ENCODE data around the gene WFDC6.

Gene WFDC6

DNA sequence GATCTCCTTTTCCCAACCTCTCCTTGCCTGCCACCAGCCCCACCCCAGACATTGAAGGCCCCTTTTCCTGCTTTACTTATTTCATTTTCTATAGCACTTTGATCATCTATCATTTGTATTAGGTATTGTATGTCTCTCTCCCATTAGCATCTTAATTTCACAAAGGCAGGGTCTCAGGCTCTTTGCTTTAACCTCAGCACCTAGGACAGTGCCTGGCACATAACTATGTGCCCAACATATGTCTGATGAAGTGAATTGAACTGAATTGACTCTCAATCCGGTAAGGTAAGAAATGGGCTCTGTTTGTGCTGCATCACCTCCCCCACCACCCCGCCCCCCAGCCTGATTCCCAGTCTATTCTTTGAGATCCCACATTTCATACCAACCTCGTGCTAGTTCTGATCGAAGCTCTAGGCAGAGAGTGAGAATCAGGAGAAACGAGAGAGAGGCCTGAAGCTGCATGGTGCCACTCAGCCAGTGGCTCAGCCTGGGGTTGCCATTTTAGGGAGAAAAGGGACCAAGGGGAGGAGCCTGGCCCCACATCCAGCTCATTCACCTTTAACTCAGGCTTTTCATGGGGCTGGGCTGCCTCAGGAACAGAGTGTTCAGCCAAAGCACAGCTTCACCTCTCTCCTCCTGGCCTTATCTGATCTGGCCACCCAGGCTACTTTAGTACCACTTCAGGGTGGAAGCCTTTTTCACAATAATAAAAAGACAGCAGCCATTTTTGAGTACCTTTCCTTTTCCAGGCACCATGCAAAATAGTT, 24.0 kb downstream of the WFDC6 start, which contains the start of gene SPINT3:
Gene SPINT3 (minus strand): TSS at position 476 of the 767 bp plus-strand sequence. CDS start 14 bp downstream, at position 462.
- no peak for DNase-seq (ENCODE audit: low read depth)

DNA sequence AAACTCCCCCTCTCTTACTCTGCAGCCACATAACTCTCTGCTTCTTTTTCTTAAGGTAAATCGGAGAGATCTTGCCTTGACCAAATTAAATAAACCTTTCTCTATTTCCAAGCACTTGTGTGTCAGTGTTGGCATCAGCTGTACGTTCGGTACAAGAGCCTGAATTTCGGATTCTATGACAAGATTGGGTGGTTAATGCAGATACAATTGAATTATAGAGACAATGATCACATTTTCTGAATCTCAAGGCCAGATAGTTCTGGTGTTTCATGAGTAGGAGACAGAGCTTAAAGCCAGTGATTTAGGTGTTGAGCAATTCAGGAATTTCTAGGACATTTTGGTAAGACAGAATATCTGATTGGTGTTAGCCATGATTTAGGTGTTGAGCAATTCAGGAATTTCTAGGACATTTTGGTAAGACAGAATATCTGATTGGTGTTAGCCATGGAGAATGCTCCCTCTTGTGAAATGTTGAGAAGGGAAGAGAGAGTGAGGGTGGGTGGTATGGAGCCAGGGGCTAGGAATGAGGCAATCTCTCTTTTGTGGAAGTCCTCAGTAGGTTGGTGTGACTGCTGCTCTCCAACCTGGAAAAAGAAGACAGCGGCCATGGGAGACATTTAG, 28.9 kb downstream of the WFDC6 start:
- no peak for DNase-seq (ENCODE audit: low read depth)

DNA sequence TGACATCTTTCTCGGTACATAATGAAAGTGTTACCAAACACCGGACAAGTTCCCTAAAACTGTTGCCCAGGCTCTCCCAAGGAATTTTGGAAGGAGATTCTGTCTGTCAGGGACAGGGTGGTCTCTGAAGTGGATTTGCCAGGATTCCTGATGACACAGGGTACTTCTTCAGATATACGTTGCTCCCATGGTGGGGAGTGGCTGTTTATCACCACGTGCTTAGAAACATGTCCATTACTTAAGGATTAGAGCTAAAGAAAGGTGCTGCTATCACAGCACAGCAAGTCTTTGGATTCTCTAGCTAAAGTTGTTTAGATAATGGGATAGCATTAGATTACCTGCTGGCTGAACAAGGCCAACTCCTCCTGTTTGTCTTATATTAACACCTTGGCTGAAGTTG, 30.2 kb downstream of the WFDC6 start:
- DNase-seq (ENCODE audit: low read depth), result no peak

- no peak for DNase-seq (ENCODE audit: low read depth)
Measured at GRCh38 chr20:45508068-45508886, 31.0 kb downstream of the WFDC6 start.

DNA sequence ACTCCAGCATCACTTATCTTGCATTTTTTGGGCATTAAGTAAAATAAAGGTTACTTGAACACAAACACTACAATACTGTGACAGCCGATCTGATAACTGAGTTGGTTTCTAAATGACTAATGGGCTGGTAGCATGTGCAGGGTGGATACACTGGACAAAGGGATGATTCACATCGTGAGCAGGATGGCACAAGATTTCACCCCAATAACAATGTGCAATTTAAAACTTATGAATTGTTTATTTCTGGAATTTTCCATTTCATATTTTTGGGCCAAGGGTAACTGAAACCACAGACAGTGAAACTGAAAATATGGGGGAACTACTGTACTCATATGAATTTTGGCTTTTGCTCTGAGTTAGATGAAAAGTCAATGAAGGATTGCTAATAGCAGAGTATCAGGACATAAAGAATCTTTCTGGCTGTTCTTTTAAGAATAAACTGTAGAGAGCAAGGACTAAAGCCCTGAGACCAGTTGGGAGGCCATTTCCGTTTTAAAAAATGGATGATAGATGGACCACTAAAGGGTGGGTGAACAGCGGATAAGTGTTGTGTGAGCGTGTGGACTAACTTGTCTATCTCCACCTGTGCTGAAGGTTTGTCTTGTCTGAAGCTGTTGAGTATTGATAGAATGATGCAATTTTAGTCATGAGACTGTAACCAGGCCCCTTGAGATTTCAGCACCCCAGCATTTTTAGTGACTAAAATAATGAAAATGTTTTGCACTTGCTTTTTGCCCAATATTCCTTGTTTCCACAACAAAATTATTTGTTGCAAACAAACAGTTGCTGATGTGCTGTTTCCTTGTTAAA, 32.1 kb downstream of the WFDC6 start:
- no peak for DNase-seq (ENCODE audit: low read depth)

DNA sequence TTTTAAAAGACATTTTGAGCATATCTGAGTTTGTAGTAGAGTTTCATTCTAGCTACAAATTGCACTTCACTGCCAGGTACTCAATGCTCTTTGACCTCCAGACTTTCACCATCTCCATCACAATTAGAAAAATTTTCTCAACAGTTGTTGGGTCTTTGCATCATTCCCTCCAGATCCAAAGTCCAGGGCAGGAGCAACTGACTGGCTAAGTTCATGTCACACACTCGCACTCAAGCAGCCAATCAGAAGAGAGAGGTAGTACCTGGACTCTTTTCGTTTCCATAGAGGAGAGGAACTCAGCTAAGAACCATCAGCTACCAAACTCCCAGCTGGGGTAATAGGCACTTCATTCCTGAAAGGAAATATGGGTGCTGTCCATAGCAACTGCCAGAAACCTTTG, 32.9 kb downstream of the WFDC6 start:
- no peak for DNase-seq (ENCODE audit: low read depth)

- no peak for DNase-seq (ENCODE audit: low read depth)
Measured at GRCh38 chr20:45503403-45503802, 35.9 kb downstream of the WFDC6 start.

- DNase-seq (ENCODE audit: low read depth), result no peak
Measured at GRCh38 chr20:45502561-45502960, 36.7 kb downstream of the WFDC6 start.

- DNase-seq (ENCODE audit: low read depth), result no peak
Measured at GRCh38 chr20:45501600-45501999, 37.7 kb downstream of the WFDC6 start.

DNA sequence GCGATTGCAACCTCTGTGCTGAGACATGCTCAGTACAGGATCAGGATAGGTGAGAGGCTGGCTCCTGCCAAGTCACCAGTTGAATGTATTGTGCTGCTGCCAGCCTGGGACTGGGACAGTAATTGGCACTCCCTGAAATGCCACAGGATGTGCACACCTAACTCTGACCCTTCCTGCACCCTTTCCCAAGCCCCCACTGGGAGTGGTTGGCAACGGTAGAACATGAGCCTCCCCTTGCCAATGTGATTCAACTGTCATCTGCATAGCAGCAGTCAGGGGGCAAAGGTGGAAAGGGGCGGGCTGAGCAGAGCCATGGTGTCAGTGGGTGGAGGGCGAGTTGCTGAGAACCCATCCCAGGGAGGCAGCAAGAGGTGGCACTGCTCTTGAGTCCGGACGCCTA, 39.3 kb downstream of the WFDC6 start:
- no peak for DNase-seq (ENCODE audit: low read depth)

DNA sequence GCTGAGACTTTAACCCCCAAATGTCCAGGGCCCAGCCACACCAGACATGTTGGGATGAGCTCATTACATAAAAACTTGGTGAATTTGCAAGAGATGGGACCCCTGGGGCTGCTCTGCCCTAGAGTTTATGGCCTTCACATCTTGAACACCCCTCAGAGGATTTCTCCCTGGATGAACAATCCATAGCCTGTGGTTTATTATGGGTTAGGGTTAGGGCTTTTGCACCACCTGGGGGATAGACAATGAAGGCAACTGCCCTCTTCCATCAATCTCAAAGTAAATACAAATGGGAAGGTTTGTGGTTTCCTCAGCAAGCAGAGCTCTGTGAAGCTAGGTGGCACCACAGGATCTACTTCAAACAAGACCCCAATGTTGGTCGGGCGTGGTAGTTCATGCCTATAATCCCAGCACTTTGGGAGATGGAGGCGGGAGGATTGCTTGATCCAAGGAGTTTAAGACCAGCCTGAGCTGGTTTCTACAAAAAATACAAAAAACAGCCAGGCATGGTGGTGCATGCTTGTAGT, 41.2 kb downstream of the WFDC6 start:
- DNase-seq (ENCODE audit: low read depth), result no peak

- DNase-seq (ENCODE audit: low read depth), result no peak
Measured at GRCh38 chr20:45496166-45496565, 43.1 kb downstream of the WFDC6 start.

GRCh38 chr20:45495501-45495941, 43.8 kb downstream of the WFDC6 start:
- peak; percentile 59 for DNase-seq (ENCODE audit: low read depth)

- no peak for DNase-seq (ENCODE audit: low read depth)
Measured at GRCh38 chr20:45489083-45489531, 50.2 kb downstream of the WFDC6 start.

- DNase-seq (ENCODE audit: low read depth), result no peak
Measured at GRCh38 chr20:45487231-45487635, 52.0 kb downstream of the WFDC6 start.

DNA sequence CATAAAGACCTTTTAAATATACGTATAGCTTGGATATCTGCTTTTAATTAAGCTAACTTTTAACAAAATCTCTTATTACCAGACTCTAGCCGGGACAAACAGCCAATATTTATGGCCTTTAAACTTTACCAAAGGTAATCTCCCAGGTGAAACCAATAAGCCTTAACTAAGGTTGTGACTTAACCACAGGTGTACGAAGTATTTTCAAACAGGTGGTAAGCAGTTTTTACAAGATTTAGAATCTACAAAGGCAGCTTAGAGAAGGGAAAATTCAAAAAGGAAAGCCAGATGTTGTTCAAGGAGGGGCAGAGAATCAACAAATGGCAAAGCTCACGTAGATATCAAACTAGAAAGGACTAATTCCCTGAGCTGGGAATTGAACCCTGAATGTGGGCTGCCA, 53.9 kb downstream of the WFDC6 start:
- no peak for DNase-seq (ENCODE audit: low read depth)

DNA sequence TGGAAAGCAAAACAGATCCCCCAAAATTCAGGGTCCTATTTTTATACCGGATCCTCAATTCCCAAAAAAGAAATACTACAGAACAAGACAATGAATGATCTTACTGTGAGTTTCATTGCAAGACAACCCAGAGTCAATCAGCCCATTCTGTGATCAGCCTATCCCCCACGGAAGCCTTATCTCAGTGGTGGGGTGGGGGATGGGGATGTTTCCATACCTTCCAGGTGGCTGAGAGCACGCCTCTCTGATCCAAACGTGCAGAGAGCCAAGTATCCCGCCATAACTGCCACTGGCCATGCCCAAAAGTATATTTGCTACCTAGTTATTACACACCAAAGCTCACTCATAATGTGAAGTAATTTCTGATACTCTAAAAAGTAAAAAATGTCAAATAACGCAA, 54.6 kb downstream of the WFDC6 start:
- DNase-seq (ENCODE audit: low read depth), result no peak
